Smooth muscle cell (in vitro differentiated cells): Measurements from ENCODE around the gene CYTIP. TPM values are rescaled to one million over a fixed set of nuclear protein-coding genes. Genes with fewer than 3 reads are reported as not detected.

Experiments
- DNase-seq: peaks from one replicate; lab custom pipeline; 2025; ENCODE audit not compliant: unreplicated experiment; lab: John Stamatoyannopoulos, UW
- H2AFZ ChIP-seq: fragments of 200-600 bp; sonication (generic); 2 replicates; pipeline ENCODE4 v1.6.0; 2016; ENCODE audit warnings: antibody characterized with exemption, low read depth, mild to moderate bottlenecking
- H3F3A ChIP-seq: fragments of 200-600 bp; sonication (generic); 2 replicates; pipeline ENCODE4 v1.6.0; 2017; ENCODE audit warnings: antibody characterized with exemption, low read depth
- H3K27ac ChIP-seq: fragments of 200-600 bp; sonication (generic); 2 replicates; pipeline ENCODE4 v1.5.1; 2016; ENCODE audit warnings: low read depth, mild to moderate bottlenecking
- H3K27me3 ChIP-seq: fragments of 200-600 bp; sonication (generic); 2 replicates; pipeline ENCODE4 v1.6.1; 2016; ENCODE audit warnings: low read depth, mild to moderate bottlenecking
- H3K36me3 ChIP-seq: fragments of 200-600 bp; sonication (generic); 2 replicates; pipeline ENCODE4 v1.5.1; 2016; ENCODE audit warnings: low read depth
- H3K4me1 ChIP-seq: fragments of 200-600 bp; sonication (generic); 2 replicates; pipeline ENCODE4 v1.5.1; 2016; ENCODE audit warnings: low read depth
- H3K4me2 ChIP-seq: fragments of 200-600 bp; sonication (generic); 2 replicates; pipeline ENCODE4 v1.6.0; 2016; ENCODE audit warnings: mild to moderate bottlenecking
- H3K4me3 ChIP-seq: fragments of 200-600 bp; sonication (generic); 2 replicates; pipeline ENCODE4 v1.5.1; 2016; ENCODE audit warnings: mild to moderate bottlenecking
- H3K79me2 ChIP-seq: fragments of 200-600 bp; sonication (generic); 2 replicates; pipeline ENCODE4 v1.6.0; 2016; ENCODE audit warnings: low read depth, mild to moderate bottlenecking
- H3K9ac ChIP-seq: fragments of 200-600 bp; sonication (generic); 2 replicates; pipeline ENCODE4 v1.6.0; 2016; ENCODE audit warnings: low read depth
- H3K9me3 ChIP-seq: fragments of 200-600 bp; sonication (generic); replicated peaks from 2 replicates; pipeline ENCODE4 v1.5.1; 2016; ENCODE audit warnings: low read depth
- H4K20me1 ChIP-seq: fragments of 200-600 bp; sonication (generic); 2 replicates; pipeline ENCODE4 v1.6.0; 2016; ENCODE audit warnings: low read depth
- WGBS: methylation state at CpG from one replicate; pipeline ENCODE4 v1.1.7; 2016; ENCODE audit warnings: low lambda C conversion rate; 5-methylcytosine and 5-hydroxymethylcytosine counted together
- polyA plus RNA-seq: library from polyadenylated mRNA; unstranded; fragments of >200 nt; fragmentation: Nextera tagmentation; extraction: Ambion mirVana; gene quantifications from 2 replicates; pipeline ENCODE4 v1.2.1, GENCODE V29; 2016
- total RNA-seq: library from RNA; depleted of rRNA; stranded (reverse); fragments of >200 nt; gene quantifications from 2 replicates; pipeline ENCODE4 v1.2.3, GENCODE V29; 2014
- TF ChIP-seq, protein P1 (sequence below): fragments of 200-600 bp; sonication (generic); IDR thresholded peaks from 2 replicates; pipeline ENCODE4 v1.5.1; 2017; ENCODE audit warnings: borderline replicate concordance, mild to moderate bottlenecking, antibody characterized with exemption; ENCODE audit not compliant: insufficient read depth, poor library complexity, severe bottlenecking

Gene CYTIP
- total and polyA plus RNA-seq, 2 experiments from 2014 or later, result not detected

- Histone ChIP-seq H3K4me1 (no peaks in the 10 kb centered on the region), H3K4me3 (no peak overlapping the region), H3K27ac (no peak overlapping the region), H3K4me2 (no peak overlapping the region), H4K20me1 (no peaks in the 10 kb centered on the region), H3K9ac (no peak overlapping the region), H2AFZ (no peak overlapping the region), H3F3A (no peaks in the 10 kb centered on the region), H3K36me3 (no peaks in the 10 kb centered on the region), H3K79me2 (no peaks in the 10 kb centered on the region), H3K27me3 (no peaks in the 10 kb centered on the region), H3K9me3 (no peaks in the 10 kb centered on the region)
- no peak for DNase-seq
- 88% methylated on average over 5 of the region's 5 CpGs for WGBS
- TF ChIP-seq, protein P1, sequence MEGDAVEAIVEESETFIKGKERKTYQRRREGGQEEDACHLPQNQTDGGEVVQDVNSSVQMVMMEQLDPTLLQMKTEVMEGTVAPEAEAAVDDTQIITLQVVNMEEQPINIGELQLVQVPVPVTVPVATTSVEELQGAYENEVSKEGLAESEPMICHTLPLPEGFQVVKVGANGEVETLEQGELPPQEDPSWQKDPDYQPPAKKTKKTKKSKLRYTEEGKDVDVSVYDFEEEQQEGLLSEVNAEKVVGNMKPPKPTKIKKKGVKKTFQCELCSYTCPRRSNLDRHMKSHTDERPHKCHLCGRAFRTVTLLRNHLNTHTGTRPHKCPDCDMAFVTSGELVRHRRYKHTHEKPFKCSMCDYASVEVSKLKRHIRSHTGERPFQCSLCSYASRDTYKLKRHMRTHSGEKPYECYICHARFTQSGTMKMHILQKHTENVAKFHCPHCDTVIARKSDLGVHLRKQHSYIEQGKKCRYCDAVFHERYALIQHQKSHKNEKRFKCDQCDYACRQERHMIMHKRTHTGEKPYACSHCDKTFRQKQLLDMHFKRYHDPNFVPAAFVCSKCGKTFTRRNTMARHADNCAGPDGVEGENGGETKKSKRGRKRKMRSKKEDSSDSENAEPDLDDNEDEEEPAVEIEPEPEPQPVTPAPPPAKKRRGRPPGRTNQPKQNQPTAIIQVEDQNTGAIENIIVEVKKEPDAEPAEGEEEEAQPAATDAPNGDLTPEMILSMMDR, result no peak
These were observed 3.4 kb downstream of the CYTIP start for GRCh38 chr2:157440404-157441071.

GRCh38 chr2:157439824-157440186 is 4.1 kb downstream of the CYTIP start:
- TF ChIP-seq, protein P1, result no peak
- 91% methylated on average over 1 of the region's 1 CpG for WGBS
- no peak overlapping the region for H3K4me2 ChIP-seq
- H3K9me3 ChIP-seq, result no peaks in the 10 kb centered on the region
- no peaks in the 10 kb centered on the region for H3K27me3 ChIP-seq
- H3K9ac ChIP-seq, result no peak overlapping the region
- no peaks in the 10 kb centered on the region for H3K36me3 ChIP-seq
- H3K79me2 ChIP-seq, result no peaks in the 10 kb centered on the region
- H3K4me3 ChIP-seq, result no peak overlapping the region
- no peak overlapping the region for H3K27ac ChIP-seq
- H3K4me1 ChIP-seq, result no peaks in the 10 kb centered on the region
- H2AFZ ChIP-seq, result no peak overlapping the region
- DNase-seq, result no peak
- H4K20me1 ChIP-seq, result no peaks in the 10 kb centered on the region
- no peaks in the 10 kb centered on the region for H3F3A ChIP-seq

DNA sequence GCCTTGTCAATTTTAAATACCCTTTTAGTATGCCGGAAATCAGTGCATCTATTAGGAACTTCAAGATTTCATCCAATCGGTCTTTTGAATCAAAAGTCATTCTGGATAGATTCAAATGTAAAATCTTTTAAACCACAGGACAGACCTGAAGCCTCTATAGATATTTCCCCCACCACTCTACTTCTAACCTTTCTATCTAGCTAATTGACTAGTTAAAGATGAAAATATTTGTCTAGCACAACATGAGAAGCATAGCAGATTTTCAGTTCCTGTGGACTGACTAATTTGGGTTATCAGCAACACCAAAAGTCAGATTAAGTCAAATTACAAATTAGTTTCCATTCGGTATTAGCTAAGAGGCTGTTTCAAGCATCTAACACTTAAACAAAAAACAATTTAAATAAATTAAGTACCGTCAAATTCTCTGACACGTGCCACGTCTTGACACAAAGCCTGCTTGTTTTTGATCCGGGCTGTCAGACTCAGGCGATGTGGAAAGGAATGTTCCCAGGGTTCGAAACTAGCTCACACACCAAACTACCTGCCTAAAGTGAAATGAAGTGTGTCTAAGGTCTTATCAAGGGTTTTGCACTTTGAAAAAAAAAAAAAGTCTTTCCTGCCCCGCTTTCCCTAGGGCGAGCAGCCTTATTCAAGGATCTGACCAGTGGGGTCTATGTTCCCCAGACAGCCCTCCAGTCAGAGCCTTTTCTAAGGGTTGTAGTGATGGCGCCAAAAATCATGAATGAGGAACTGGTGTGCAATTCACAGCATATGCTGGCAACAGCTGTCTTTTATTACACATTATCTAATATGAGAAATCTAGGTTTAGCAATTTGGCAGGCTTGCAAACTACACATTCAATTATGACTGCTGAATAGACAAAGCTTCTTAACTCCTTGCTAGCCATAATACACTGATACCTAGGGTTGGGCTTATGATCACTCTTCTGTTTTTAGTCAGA is 4.7 kb downstream of the CYTIP start:
- Histone ChIP-seq H3K4me1 (no peaks in the 10 kb centered on the region), H3K9me3 (no peaks in the 10 kb centered on the region), H2AFZ (no peak overlapping the region), H3K79me2 (no peaks in the 10 kb centered on the region), H3K27ac (no peak overlapping the region), H3K4me2 (no peak overlapping the region), H3K36me3 (no peaks in the 10 kb centered on the region), H4K20me1 (no peaks in the 10 kb centered on the region), H3K9ac (no peak overlapping the region), H3K27me3 (no peaks in the 10 kb centered on the region), H3F3A (no peaks in the 10 kb centered on the region), H3K4me3 (no peak overlapping the region)
- 89% methylated on average over 12 of the region's 12 CpGs for WGBS
- TF ChIP-seq, protein P1, result no peak
- DNase-seq, result no peak
